Mucosa of descending colon (tissue), 3 donors: Measurements from ENCODE around the gene ZNF470. TPM values are rescaled to one million over a fixed set of nuclear protein-coding genes. Genes with fewer than 3 reads are reported as not detected.
A peak's percentile ranks its signal among the peaks of the same experiment; 100 is the strongest.

Experiments used
- ATAC-seq: fragments of 200-7000 bp; cut with Tn5 transposase; one replicate; pipeline ENCODE4 v1.9.1; 2020; ENCODE audit warnings: mild to moderate bottlenecking, moderate library complexity
- DNase-seq, 3 donors: peaks; one replicate each; pipeline ENCODE4 v3.0.0-alpha.2; 2020
- H3K36me3 ChIP-seq: fragments of 200-600 bp; one replicate; pipeline ENCODE4 v1.8.0; 2021; ENCODE audit warnings: low read depth, mild to moderate bottlenecking
- H3K4me1 ChIP-seq: fragments of 200-600 bp; one replicate; pipeline ENCODE4 v1.8.0; 2021; ENCODE audit warnings: low read depth, mild to moderate bottlenecking
- H3K4me3 ChIP-seq: fragments of 200-600 bp; one replicate; pipeline ENCODE4 v1.8.0; 2021; ENCODE audit warnings: mild to moderate bottlenecking
- H3K9me3 ChIP-seq: fragments of 200-600 bp; one replicate; pipeline ENCODE4 v1.8.0; 2021; ENCODE audit warnings: mild to moderate bottlenecking
- intact Hi-C, 2 donors: fragments of 100-400 bp; cut with DNase I in 1 of 2; cut with micrococcal nuclease in 1 of 2; formaldehyde crosslinking; loops; one replicate each; pipeline versions ENCODE4 v1.11.0 to v1.11.1; 2022; cut with DNase I, micrococcal nuclease
- long read RNA-seq, 2 donors: library from polyadenylated mRNA; unstranded; transcript quantifications; one replicate each; pipeline ENCODE4 v2.0.0, GENCODE V29; 2019 to 2021
- total RNA-seq, 3 donors: library from RNA; stranded (reverse); fragmentation: NEBNext Ultra II Directional in 2 of 3; extraction: Animal tissue kit (Norgen Biotek cat#: 25700) in 2 of 3; gene quantifications; one replicate each; pipeline versions ENCODE4 v1.2.1 to v1.2.4, GENCODE V29; 2021 to 2023
- TF ChIP-seq, protein P1 (sequence below): fragments of 200-600 bp; IDR thresholded peaks from one replicate; pipeline ENCODE4 v1.8.0; 2022; ENCODE audit warnings: antibody characterized with exemption, mild to moderate bottlenecking
- donor health status: DM: no; HTN: no; CAD: no; lungs with moderate emphysema.
- donor health status: DM: no; HTN: no; CAD: no.
- donor health status: DM: no; HTN: yes; CAD: no.

Gene ZNF470
- 1 to 10 TPM; 1.6 to 6.7 (median 2.2) TPM for total RNA-seq
- long read RNA-seq, donor 1: 0 reads
- long read RNA-seq, donor 2, partial matches to known transcripts: 0 of 1 reads
- long read RNA-seq, donor 2, other reads (novel, unspliced or antisense): 1 of 1 reads

DNA sequence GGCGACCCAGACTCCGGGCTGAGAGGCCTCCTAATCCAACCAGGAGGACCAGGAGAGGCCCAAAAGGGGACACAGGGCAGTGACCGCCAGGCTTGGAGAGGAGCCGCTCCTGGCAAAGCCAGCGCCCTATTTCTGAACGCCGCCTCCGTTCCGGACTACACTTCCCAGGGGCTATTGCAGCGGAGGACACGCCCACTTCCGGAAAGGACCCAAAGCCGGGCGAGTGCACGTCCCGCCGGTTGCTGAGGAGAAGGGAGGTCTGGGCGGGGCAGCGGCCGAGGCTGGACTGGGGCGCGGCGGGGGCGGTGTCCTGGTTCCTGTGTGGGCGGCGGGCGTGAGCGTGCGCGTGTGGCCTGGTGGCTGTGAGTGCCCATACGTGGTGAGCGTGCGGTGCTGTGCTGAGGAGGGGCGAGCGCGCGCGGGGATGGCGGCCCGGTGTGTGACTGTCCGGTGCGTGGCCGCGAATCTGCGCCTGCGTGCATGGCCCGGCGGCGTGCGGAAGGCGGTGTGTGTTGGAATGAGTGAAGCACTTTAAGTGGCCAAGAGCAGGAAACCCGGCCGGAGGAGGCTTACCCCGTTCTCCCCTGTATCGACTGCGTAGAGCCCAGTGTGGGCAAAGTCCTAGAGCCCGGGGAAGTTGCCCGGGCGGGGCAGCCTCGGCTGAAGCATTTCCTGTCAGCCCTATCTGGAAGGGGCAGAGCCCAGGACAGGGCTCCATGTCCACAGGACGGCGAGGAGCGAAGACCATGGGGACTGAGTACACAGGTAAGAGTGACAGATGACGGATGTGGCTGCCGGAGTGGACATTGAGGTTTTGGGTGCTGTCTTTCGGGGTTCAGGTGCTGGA is at the start of gene ZNF470:
Gene ZNF470, plus strand, starts transcription at position 195 of the 847 bp plus-strand sequence. CDS start 2,844 bp downstream, outside the sequence.
- intact Hi-C loops: no loop called here
- H3K36me3 ChIP-seq: no peaks in the 10 kb centered on the region
- TF ChIP-seq, protein P1, sequence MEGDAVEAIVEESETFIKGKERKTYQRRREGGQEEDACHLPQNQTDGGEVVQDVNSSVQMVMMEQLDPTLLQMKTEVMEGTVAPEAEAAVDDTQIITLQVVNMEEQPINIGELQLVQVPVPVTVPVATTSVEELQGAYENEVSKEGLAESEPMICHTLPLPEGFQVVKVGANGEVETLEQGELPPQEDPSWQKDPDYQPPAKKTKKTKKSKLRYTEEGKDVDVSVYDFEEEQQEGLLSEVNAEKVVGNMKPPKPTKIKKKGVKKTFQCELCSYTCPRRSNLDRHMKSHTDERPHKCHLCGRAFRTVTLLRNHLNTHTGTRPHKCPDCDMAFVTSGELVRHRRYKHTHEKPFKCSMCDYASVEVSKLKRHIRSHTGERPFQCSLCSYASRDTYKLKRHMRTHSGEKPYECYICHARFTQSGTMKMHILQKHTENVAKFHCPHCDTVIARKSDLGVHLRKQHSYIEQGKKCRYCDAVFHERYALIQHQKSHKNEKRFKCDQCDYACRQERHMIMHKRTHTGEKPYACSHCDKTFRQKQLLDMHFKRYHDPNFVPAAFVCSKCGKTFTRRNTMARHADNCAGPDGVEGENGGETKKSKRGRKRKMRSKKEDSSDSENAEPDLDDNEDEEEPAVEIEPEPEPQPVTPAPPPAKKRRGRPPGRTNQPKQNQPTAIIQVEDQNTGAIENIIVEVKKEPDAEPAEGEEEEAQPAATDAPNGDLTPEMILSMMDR: no peak
- peak; percentile 96 to 97 (median 96) for DNase-seq
- H3K4me3 ChIP-seq: peak within 1 kb of the TSS; percentile 67
- ATAC-seq: peak; percentile 100
- no peaks in the 10 kb centered on the region for H3K4me1 ChIP-seq
- H3K9me3 ChIP-seq: peaks cover 88% of the 10 kb centered on the region

GRCh38 chr19:56525214-56525860 is 41.9 kb upstream of the ZNF470 start:
- no peak for DNase-seq
- ATAC-seq: no peak
- TF ChIP-seq, protein P1: no peak
- H3K36me3 ChIP-seq: no peaks in the 10 kb centered on the region
- H3K4me1 ChIP-seq: no peaks in the 10 kb centered on the region
- intact Hi-C loops: no loop called here
- no peak overlapping the region for H3K4me3 ChIP-seq
- H3K9me3 ChIP-seq: peaks cover 98% of the 10 kb centered on the region

DNA sequence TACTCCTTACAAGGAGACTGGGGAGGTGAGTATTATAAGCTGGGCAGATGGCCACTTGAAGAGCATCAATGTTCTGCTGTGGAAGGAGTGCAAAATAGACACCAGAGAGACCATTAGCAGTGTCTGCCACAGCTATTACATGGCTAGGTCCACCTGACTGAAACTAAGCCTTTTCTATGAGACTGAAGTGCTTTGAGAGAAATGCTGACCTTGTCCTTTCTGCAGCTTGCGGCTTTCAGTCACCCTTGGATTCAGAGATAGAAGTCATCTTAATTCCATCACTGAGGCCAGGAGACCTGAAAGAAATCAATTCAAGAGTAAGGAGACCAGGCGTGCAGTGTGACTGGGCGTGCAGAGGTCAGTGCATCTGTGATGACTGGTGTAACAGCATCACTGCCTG is 29.8 kb upstream of the ZNF470 start:
- no peak for DNase-seq
- TF ChIP-seq, protein P1: no peak
- H3K36me3 ChIP-seq: no peaks in the 10 kb centered on the region
- intact Hi-C loops: no loop called here
- no peak for ATAC-seq
- no peak overlapping the region for H3K4me3 ChIP-seq
- peaks cover 9% of the 10 kb centered on the region for H3K4me1 ChIP-seq
- peaks cover 84% of the 10 kb centered on the region for H3K9me3 ChIP-seq

DNA sequence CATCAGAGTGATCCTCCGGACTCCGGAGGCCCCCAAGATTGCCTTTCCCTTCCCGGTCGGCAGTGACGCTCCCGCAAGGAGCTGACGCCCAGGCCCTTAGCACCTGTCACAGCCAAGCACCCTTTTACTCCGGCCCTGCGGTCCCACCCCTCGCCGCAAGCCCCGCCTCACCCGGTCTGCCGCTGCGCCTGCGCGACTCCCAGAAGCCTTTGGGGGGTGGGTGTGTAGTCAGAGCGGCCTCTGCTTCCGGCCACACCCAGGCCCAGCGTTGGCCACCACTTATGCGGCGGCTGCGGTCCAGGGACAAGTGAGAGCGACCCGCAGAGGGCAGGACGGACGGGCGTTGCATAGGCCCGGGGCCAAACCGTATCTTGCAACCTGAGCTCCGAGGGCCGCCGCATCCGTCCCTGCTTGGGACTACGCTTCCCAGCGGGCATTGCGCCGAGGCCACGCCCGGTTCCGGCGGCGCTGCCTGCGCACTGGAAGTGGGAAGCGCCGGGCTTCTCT is 29.0 kb upstream of the ZNF470 start:
- Histone ChIP-seq H3K9me3 (peaks cover 83% of the 10 kb centered on the region), H3K4me1 (peaks cover 9% of the 10 kb centered on the region), H3K36me3 (no peaks in the 10 kb centered on the region), H3K4me3 (peak overlapping the region; percentile 57)
- DNase-seq (peak; percentile 87 to 92 (median 92)), ATAC-seq (peak; percentile 98)
- intact Hi-C loops: no loop called here
- TF ChIP-seq, protein P1: no peak

DNA sequence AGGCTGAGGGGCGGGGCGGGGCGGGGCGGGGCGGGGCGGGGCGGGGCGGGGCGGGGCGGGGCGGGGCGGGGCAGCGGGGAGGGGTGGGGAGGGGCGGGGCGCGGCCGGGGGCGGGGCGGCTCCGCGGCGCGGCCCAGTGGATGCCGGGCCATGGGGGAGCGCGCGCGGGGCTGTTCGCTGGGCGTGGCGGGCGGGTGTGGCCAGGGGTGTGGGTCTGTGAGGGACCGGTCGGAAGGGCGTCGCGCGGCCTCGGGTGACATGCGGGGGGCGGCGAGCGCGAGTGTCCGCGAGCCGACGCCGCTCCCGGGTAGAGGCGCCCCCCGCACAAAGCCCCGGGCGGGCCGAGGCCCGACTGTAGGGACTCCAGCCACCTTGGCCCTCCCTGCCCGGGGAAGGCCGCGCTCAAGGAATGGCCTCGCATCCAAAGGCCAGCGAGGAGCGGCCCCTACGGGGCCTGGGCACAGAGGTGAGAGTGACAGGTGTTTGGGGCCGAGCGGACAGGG is 28.5 kb upstream of the ZNF470 start, which contains the start of gene ZFP28:
Gene ZFP28, plus strand, starts transcription at position 188 of the 503 bp plus-strand sequence. Its CDS starts 71 bp downstream, at position 259.
- ATAC-seq (no peak), DNase-seq (peak; percentile 82 to 86 (median 83))
- Histone ChIP-seq H3K4me1 (peaks cover 9% of the 10 kb centered on the region), H3K4me3 (peak within 1 kb of the TSS; percentile 57), H3K9me3 (peaks cover 83% of the 10 kb centered on the region), H3K36me3 (no peaks in the 10 kb centered on the region)
- TF ChIP-seq, protein P1: no peak
- intact Hi-C loops: no loop called here
